ENCODE data around the gene FREM1. TPM values are rescaled to one million over a fixed set of nuclear protein-coding genes. Genes with fewer than 3 reads are reported as not detected.

The FREM1 gene
- total and polyA plus RNA-seq, 2 of the 13 experiments (the other 11 are each of a cell fraction or from before 2014, with no cell fraction given): 64.3 to 202 TPM

DNA sequence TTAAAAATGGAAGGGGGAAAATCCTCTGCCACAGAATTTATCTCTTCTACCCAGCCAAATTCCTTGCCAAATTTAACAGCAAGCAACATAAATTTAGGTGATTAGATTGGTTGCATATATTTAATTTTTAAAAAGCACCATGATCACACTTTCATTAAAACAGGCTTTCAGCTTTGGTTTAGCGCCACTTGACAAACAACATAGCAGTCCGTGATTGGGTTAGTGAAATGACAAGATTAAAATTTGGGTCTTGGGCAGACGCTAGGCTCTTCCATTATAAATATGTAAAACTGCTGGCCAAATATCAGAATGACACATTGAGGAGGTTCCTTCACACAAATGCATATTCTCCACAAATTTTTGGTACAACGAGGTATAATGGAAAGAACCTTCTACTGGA is 129.5 kb downstream of the FREM1 start:
- POLR2A ChIA-PET: no interaction called here
- BruUV-seq (replicated peaks): no TSS peak
- Histone ChIP-seq H4K20me1 (ENCODE audit: insufficient read depth, low read length) (peaks cover 20% of the 10 kb centered on the region; the same call in 1 of the 2 replicates), H3K27me3 (ENCODE audit: control insufficient read depth in 1 of 2, insufficient read depth in 2 of 2, low read length in 2 of 2) (no peaks in the 10 kb centered on the region), H3K9me3 (ENCODE audit: low read length) (no peaks in the 10 kb centered on the region), H3K4me3 (replicated peaks in 1 of 3; ENCODE audit: insufficient read depth in 1 of 3, low read depth in 2 of 3, low read length in 3 of 3) (no peak overlapping the region), H3K27ac (ENCODE audit: extremely low read length, insufficient read depth, low read length) (no peak overlapping the region), H3K9ac (ENCODE audit: insufficient read depth, low read depth, low read length) (no peak overlapping the region), H2AFZ (ENCODE audit: low read length) (no peak overlapping the region), H3K36me3 (replicated peaks in 1 of 2; ENCODE audit: control insufficient read depth in 1 of 2, insufficient read depth in 2 of 2, low read length in 2 of 2) (peaks cover 5 to 40% of the 10 kb centered on the region in 2 experiments; a peak in 4 of 5 replicates), H3K4me2 (ENCODE audit: low read depth, low read length) (no peak overlapping the region), H3K79me2 (ENCODE audit: insufficient read depth, low read length) (no peaks in the 10 kb centered on the region), H3K4me1 (ENCODE audit: insufficient read depth, low read length) (peaks cover 24% of the 10 kb centered on the region)
- no peak for ATAC-seq
- CTCF ChIA-PET (ENCODE audit: low intra/inter-chr PET ratio, low total read pairs): no interaction called here
- intact Hi-C loops (cut with micrococcal nuclease; ENCODE audit: unreplicated experiment): no loop called here
- in situ Hi-C loops (cut with HindIII; ENCODE audit: extremely low pct_ligation_motif_present, low pct_unique_long_range_greater_than_20kb): no loop called here
- no peak for FAIRE-seq
- DNase-seq (ENCODE audit: low spot score): no peak
- TF ChIP-seq AGO2 (optimal IDR thresholded peaks at IDR 0.05; ENCODE audit: low read depth, low read length) (peak; percentile 86), RBM22 (optimal IDR thresholded peaks at IDR 0.05; ENCODE audit: low read length) (peak; percentile 88), CEBPB (IDR thresholded peaks at IDR 0.05; ENCODE audit: borderline replicate concordance, low read depth, low read length) (no peak), ZNF543 (CRISPR knock-in tag; IDR thresholded peaks at IDR 0.05) (no peak)
- WGBS (ENCODE audit: low lambda C conversion rate): 98% methylated on average over 4 of the region's 4 CpGs

DNA sequence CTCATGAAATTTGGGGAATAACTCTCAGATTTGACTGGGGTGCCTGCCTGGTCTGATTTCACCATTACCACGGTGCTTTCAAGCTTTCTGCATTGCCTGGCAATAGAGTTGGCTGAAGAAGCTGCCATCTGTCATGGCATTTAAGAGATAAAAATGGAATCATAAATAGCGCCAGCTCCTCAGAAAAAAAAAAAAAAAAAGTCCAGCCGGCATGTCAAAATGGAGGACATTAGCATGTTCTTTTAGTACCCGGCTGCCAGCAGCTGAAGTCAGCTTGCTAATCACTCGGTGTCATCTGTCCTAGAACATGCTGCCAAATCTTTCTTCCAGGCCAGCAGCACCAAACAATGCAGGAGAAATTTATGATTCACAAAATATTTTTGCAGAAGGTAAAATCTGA is 130.0 kb downstream of the FREM1 start:
- no TSS peak for BruUV-seq (replicated peaks)
- H3K27ac ChIP-seq (ENCODE audit: extremely low read length, insufficient read depth, low read length): no peak overlapping the region
- peaks cover 19% of the 10 kb centered on the region; the same call in 1 of the 2 replicates for H4K20me1 ChIP-seq (ENCODE audit: insufficient read depth, low read length)
- no peak for FAIRE-seq
- no peak for DNase-seq (ENCODE audit: low spot score)
- intact Hi-C loops (cut with micrococcal nuclease; ENCODE audit: unreplicated experiment) (no loop called here), in situ Hi-C loops (cut with HindIII; ENCODE audit: extremely low pct_ligation_motif_present, low pct_unique_long_range_greater_than_20kb) (no loop called here)
- H3K36me3 ChIP-seq (replicated peaks in 1 of 2; ENCODE audit: control insufficient read depth in 1 of 2, insufficient read depth in 2 of 2, low read length in 2 of 2): peaks cover 5 to 40% of the 10 kb centered on the region in 2 experiments; a peak in 4 of 5 replicates
- no peak overlapping the region for H3K9ac ChIP-seq (ENCODE audit: insufficient read depth, low read depth, low read length)
- 98% methylated on average over 5 of the region's 5 CpGs for WGBS (ENCODE audit: low lambda C conversion rate)
- H3K4me2 ChIP-seq (ENCODE audit: low read depth, low read length): no peak overlapping the region
- ChIA-PET CTCF (ENCODE audit: low intra/inter-chr PET ratio, low total read pairs) (no interaction called here), POLR2A (no interaction called here)
- H3K9me3 ChIP-seq (ENCODE audit: low read length): no peaks in the 10 kb centered on the region
- H2AFZ ChIP-seq (ENCODE audit: low read length): no peak overlapping the region
- peaks cover 24% of the 10 kb centered on the region for H3K4me1 ChIP-seq (ENCODE audit: insufficient read depth, low read length)
- no peak overlapping the region for H3K4me3 ChIP-seq (replicated peaks in 1 of 3; ENCODE audit: insufficient read depth in 1 of 3, low read depth in 2 of 3, low read length in 3 of 3)
- TF ChIP-seq TBP (CRISPR knock-in tag; IDR thresholded peaks at IDR 0.05) (no peak), ZSCAN12 (CRISPR knock-in tag; IDR thresholded peaks at IDR 0.05) (no peak), ZNF614 (CRISPR knock-in tag; IDR thresholded peaks at IDR 0.05; ENCODE audit: borderline replicate concordance) (no peak), SNAPC2 (CRISPR knock-in tag; IDR thresholded peaks at IDR 0.05) (no peak)
- H3K79me2 ChIP-seq (ENCODE audit: insufficient read depth, low read length): no peaks in the 10 kb centered on the region
- H3K27me3 ChIP-seq (ENCODE audit: control insufficient read depth in 1 of 2, insufficient read depth in 2 of 2, low read length in 2 of 2): no peaks in the 10 kb centered on the region
- ATAC-seq: no peak
